ENCODE results near the gene CADM1. TPM values are rescaled to one million over a fixed set of nuclear protein-coding genes. Genes with fewer than 3 reads are reported as not detected.

CADM1 gene
- total and polyA plus RNA-seq, 8 donors = 6.3 to 38.8 (median 24.5) TPM

DNA sequence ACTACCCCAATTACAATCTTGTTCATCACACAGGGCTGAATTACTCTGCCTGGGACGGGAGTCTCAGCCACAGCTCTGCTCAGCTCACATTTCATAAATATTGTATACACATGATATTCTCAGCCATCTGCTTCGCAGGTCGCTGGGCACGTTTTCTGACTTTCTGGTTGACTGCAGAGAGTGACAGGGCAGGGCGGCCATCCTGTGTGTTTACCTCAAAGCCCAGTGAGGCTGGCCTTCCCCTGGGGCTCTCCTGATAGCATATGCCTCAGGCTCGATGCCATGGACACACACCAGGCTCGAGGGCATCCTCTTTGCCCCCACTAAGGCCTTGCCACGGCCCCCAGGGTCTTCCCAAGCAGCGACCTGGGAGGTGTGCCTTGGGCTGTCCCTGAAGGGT, 345.0 kb downstream of the CADM1 start:
- H3K27me3 ChIP-seq = no peaks in the 10 kb centered on the region
- no peak for FAIRE-seq
- intact Hi-C loops (cut with DNase I) = no loop called here

DNA sequence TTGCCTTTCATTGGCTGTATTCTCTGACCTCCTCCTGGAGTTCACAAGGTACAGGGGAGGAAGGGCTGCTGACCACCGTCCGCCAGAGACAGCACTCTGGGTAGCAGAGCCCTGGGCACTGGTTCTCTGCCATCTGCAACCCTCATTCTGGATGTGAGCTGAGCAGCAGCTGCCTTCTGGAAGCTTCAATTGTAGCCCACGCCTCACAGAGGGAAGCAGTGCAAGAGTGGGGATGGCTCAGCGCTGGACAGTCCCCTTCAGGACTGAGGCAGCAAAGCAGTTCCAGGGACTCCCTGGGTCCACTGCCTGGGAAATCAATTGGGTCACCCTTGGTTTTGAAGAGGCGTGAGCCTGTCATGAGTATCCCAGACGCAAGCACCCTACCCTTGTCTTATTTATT, 346.2 kb downstream of the CADM1 start:
- Histone ChIP-seq H3K36me3 (no peaks in the 10 kb centered on the region), H3K27ac (no peak overlapping the region), H3K27me3 (no peaks in the 10 kb centered on the region), H3K4me3 (no peak overlapping the region), H3K9me3 (no peaks in the 10 kb centered on the region), H3K4me1 (no peaks in the 10 kb centered on the region)
- DNase-seq (no peak), FAIRE-seq (no peak), ATAC-seq (no peak)
- intact Hi-C loops (cut with DNase I) = no loop called here
- TF ChIP-seq, protein P1, sequence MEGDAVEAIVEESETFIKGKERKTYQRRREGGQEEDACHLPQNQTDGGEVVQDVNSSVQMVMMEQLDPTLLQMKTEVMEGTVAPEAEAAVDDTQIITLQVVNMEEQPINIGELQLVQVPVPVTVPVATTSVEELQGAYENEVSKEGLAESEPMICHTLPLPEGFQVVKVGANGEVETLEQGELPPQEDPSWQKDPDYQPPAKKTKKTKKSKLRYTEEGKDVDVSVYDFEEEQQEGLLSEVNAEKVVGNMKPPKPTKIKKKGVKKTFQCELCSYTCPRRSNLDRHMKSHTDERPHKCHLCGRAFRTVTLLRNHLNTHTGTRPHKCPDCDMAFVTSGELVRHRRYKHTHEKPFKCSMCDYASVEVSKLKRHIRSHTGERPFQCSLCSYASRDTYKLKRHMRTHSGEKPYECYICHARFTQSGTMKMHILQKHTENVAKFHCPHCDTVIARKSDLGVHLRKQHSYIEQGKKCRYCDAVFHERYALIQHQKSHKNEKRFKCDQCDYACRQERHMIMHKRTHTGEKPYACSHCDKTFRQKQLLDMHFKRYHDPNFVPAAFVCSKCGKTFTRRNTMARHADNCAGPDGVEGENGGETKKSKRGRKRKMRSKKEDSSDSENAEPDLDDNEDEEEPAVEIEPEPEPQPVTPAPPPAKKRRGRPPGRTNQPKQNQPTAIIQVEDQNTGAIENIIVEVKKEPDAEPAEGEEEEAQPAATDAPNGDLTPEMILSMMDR (IDR thresholded peaks at IDR 0.05) = no peak
- WGBS, 2 donors = 58 to 65% methylated on average over 6 of the region's 6 CpGs

More for the DNA sequence above, 345.0 kb downstream of the CADM1 start:
- WGBS, 2 donors = 36 to 51% methylated on average over 9 of the region's 9 CpGs
- ATAC-seq (no peak), DNase-seq (no peak)
- TF ChIP-seq, protein P1 (IDR thresholded peaks at IDR 0.05) = no peak
- Histone ChIP-seq H3K27ac (no peak overlapping the region), H3K36me3 (no peaks in the 10 kb centered on the region), H3K4me1 (no peaks in the 10 kb centered on the region), H3K4me3 (no peak overlapping the region), H3K9me3 (no peaks in the 10 kb centered on the region)

DNA sequence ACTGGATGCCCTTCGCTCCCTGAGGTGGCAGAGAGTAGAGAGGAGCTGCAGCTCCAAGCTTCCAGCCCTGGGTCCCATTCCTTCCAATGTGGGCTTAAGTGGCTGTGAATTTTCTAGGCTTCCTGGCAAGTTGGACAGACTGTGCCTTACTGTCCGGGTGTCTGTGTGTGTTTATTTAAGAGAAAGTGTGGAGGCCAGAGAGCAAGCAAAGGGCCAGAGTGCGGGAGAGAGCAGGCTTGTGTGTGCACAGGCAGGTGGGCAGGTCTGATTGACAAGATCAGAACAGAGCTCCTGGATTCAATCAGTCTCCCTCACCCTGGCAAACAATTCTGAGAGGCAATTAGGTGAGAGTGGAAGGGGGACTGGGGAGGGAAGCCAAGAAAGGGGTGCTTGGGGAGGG, 347.0 kb downstream of the CADM1 start:
- no peak for FAIRE-seq
- WGBS, 2 donors = 55 to 64% methylated on average over 3 of the region's 3 CpGs

GRCh38 chr11:115155978-115156377, 348.2 kb downstream of the CADM1 start:
- WGBS, 2 donors = 16 to 27% methylated on average over 1 of the region's 1 CpG
- intact Hi-C loops (cut with DNase I) = no loop called here
- FAIRE-seq = no peak

More for the DNA sequence above, 347.0 kb downstream of the CADM1 start:
- intact Hi-C loops (cut with DNase I) = no loop called here
- no peak for DNase-seq
- Histone ChIP-seq H3K4me3 (no peak overlapping the region), H3K9me3 (no peaks in the 10 kb centered on the region), H3K27ac (no peak overlapping the region), H3K27me3 (no peaks in the 10 kb centered on the region), H3K4me1 (no peaks in the 10 kb centered on the region), H3K36me3 (no peaks in the 10 kb centered on the region)
- ATAC-seq = no peak
- TF ChIP-seq, protein P1 (IDR thresholded peaks at IDR 0.05) = no peak

GRCh38 chr11:115155320-115155719, 348.9 kb downstream of the CADM1 start:
- Histone ChIP-seq H3K36me3 (no peaks in the 10 kb centered on the region), H3K27me3 (no peaks in the 10 kb centered on the region), H3K4me1 (no peaks in the 10 kb centered on the region), H3K27ac (no peak overlapping the region), H3K9me3 (no peaks in the 10 kb centered on the region), H3K4me3 (no peak overlapping the region)
- intact Hi-C loops (cut with DNase I) = no loop called here
- FAIRE-seq (no peak), ATAC-seq (no peak), DNase-seq (no peak)
- TF ChIP-seq, protein P1 (IDR thresholded peaks at IDR 0.05) = no peak
- WGBS, 2 donors = 53 to 72% methylated on average over 8 of the region's 8 CpGs

More at GRCh38 chr11:115155978-115156377, 348.2 kb downstream of the CADM1 start:
- Histone ChIP-seq H3K27me3 (no peaks in the 10 kb centered on the region), H3K36me3 (no peaks in the 10 kb centered on the region), H3K9me3 (no peaks in the 10 kb centered on the region), H3K27ac (no peak overlapping the region), H3K4me3 (no peak overlapping the region), H3K4me1 (no peaks in the 10 kb centered on the region)
- ATAC-seq (no peak), DNase-seq (no peak)
- TF ChIP-seq, protein P1 (IDR thresholded peaks at IDR 0.05) = no peak
